GM23338 (cell line): Measurements from ENCODE around the gene KMT2E. TPM values are rescaled to one million over a fixed set of nuclear protein-coding genes. Genes with fewer than 3 reads are reported as not detected.
"Not testable (repeated sequence)": the region's sequence is repeated elsewhere in the genome, so short reads cannot be mapped to it uniquely, and the experiment has no call there.

Source experiments
- ATAC-seq: fragments of 200-7000 bp; cut with Tn5 transposase; 3 replicates; pipeline ENCODE4 v1.9.1; 2020
- DNase-seq: peaks from one replicate; pipeline ENCODE4 v3.0.0-alpha.2; 2015; ENCODE audit warnings: low spot score
- H2AFZ ChIP-seq: fragments of 200-600 bp; sonication (generic); 2 replicates; pipeline ENCODE4 v1.8.0; 2016; ENCODE audit warnings: antibody characterized with exemption, mild to moderate bottlenecking, moderate library complexity
- H3F3A ChIP-seq: fragments of 200-600 bp; sonication (generic); replicated peaks from 2 replicates; pipeline ENCODE4 v1.8.0; 2017; ENCODE audit warnings: antibody characterized with exemption, mixed run types, low read depth
- H3K27ac ChIP-seq: fragments of 200-600 bp; sonication (generic); 2 replicates; pipeline ENCODE4 v1.6.1; 2016; ENCODE audit warnings: low read depth
- H3K27me3 ChIP-seq: fragments of 200-600 bp; sonication (generic); 2 replicates; pipeline ENCODE4 v1.8.0; 2016; ENCODE audit warnings: mild to moderate bottlenecking, mixed run types, moderate library complexity; ENCODE audit not compliant: insufficient read depth
- H3K36me3 ChIP-seq: fragments of 200-600 bp; sonication (generic); 2 replicates; pipeline ENCODE4 v1.8.0; 2016; ENCODE audit warnings: mild to moderate bottlenecking; ENCODE audit not compliant: insufficient read depth
- H3K4me1 ChIP-seq: fragments of 200-600 bp; sonication (generic); 2 replicates; pipeline ENCODE4 v1.8.0; 2016; ENCODE audit warnings: mild to moderate bottlenecking, moderate library complexity; ENCODE audit not compliant: insufficient read depth
- H3K4me2 ChIP-seq: fragments of 200-600 bp; sonication (generic); 2 replicates; pipeline ENCODE4 v1.7.1; 2017; ENCODE audit warnings: mixed run types
- H3K4me3 ChIP-seq: fragments of 200-600 bp; sonication (generic); 2 replicates; pipeline ENCODE4 v1.6.1; 2016; ENCODE audit warnings: mixed run types
- H3K79me2 ChIP-seq: fragments of 200-600 bp; sonication (generic); replicated peaks from 2 replicates; pipeline ENCODE4 v1.8.0; 2017; ENCODE audit warnings: mild to moderate bottlenecking; ENCODE audit not compliant: insufficient read depth
- H3K9me2 ChIP-seq: fragments of 200-600 bp; sonication (generic); 2 replicates; pipeline ENCODE4 v1.8.0; 2017; ENCODE audit not compliant: insufficient read depth
- H4K20me1 ChIP-seq: fragments of 200-600 bp; sonication (generic); replicated peaks from 2 replicates; pipeline ENCODE4 v1.8.0; 2017; ENCODE audit warnings: mild to moderate bottlenecking; ENCODE audit not compliant: insufficient read depth
- H3K27ac Mint-ChIP-seq: 2 replicates; pipeline ENCODE4 v1.8.0; 2020; ENCODE audit warnings: inconsistent platforms, mild to moderate bottlenecking, moderate library complexity, mixed read lengths
- H3K27me3 Mint-ChIP-seq: 3 replicates; pipeline ENCODE4 v1.8.0; 2022; ENCODE audit warnings: low read depth, mild to moderate bottlenecking, moderate library complexity, mixed read lengths, inconsistent platforms; ENCODE audit not compliant: insufficient read depth, poor library complexity
- H3K36me3 Mint-ChIP-seq: 3 replicates; pipeline ENCODE4 v1.8.0; 2021; ENCODE audit warnings: low read depth, mild to moderate bottlenecking, inconsistent platforms, moderate library complexity, mixed read lengths
- H3K4me1 Mint-ChIP-seq: 3 replicates; pipeline ENCODE4 v1.8.0; 2020; ENCODE audit warnings: mild to moderate bottlenecking, inconsistent platforms, mixed read lengths
- H3K4me3 Mint-ChIP-seq: 3 replicates; pipeline ENCODE4 v1.8.0; 2021; ENCODE audit warnings: moderate library complexity, mild to moderate bottlenecking, inconsistent platforms, mixed read lengths
- H3K9me3 Mint-ChIP-seq: 3 replicates; pipeline ENCODE4 v1.8.0; 2020; ENCODE audit warnings: moderate library complexity, mild to moderate bottlenecking, inconsistent platforms, mixed read lengths
- CTCF ChIP-seq, 2 experiments: fragments of 200-600 bp in 1 of 2; sonication (generic) in 1 of 2; conservative IDR thresholded peaks; 2 replicates each; pipeline versions ENCODE4 v1.5.1 to v1.6.1; 2016 to 2017; ENCODE audit warnings: antibody characterized with exemption in 2 of 2, low read depth in 2 of 2, mild to moderate bottlenecking in 2 of 2, moderate library complexity in 1 of 2
- STAT1 ChIP-seq: IDR thresholded peaks from one replicate; pipeline ENCODE4 v1.6.1; 2016; ENCODE audit warnings: antibody characterized with exemption; ENCODE audit not compliant: unreplicated experiment
- ZNF331 ChIP-seq: fragments of 250-450 bp; sonication (Bioruptor Pico); IDR thresholded peaks from 2 replicates; pipeline ENCODE4 v1.5.0; 2020; ENCODE audit warnings: low read depth, mild to moderate bottlenecking, moderate library complexity
- ZNF462 ChIP-seq: fragments of 250-450 bp; sonication (Bioruptor Pico); IDR thresholded peaks from 2 replicates; pipeline ENCODE4 v1.5.0; 2020; ENCODE audit warnings: mild to moderate bottlenecking, moderate library complexity
- polyA plus RNA-seq: library from polyadenylated mRNA; unstranded; fragments of >200 nt; fragmentation: Nextera tagmentation; extraction: Ambion mirVana; gene quantifications from 2 replicates; pipeline ENCODE4 v1.2.1, GENCODE V29; 2016
- total RNA-seq: library from RNA; depleted of rRNA; stranded (reverse); fragments of >200 nt; shearing (Covaris generic); gene quantifications from 2 replicates; pipeline ENCODE4 v1.2.3, GENCODE V29; 2014
- TF ChIP-seq, protein P1 (sequence below): IDR thresholded peaks from 2 replicates; pipeline ENCODE4 v1.6.1; 2016; ENCODE audit warnings: antibody characterized with exemption

Gene KMT2E
- total and polyA plus RNA-seq, 2 experiments from 2014 or later: 50.2 to 70.9 TPM

DNA sequence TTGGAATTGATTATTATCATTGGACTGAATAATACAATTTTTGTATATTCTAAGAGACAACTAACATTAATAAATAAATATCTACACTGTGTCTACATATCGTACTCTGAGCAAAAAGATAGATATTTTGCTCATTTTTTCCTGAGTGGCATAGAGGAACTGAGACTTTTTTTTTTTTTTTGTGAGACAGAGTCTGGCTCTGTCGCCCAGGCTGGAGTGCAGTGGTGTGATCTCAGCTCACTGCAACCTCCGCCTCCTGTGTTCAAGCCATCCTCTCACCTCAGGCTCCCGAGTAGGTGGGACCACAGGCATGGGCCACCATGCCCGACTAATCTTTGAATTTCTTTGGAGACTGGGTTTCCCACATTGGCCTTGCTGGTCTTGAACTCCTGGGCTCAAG is 14.0 kb downstream of the KMT2E start:
- Mint-ChIP-seq H3K4me3 (no peak overlapping the region), H3K27me3 (peaks cover 2% of the 10 kb centered on the region), H3K27ac (no peak overlapping the region), H3K9me3 (no peaks in the 10 kb centered on the region), H3K4me1 (peaks cover 30% of the 10 kb centered on the region), H3K36me3 (0 out of 3 replicates have a peak, but pooled peaks cover 3% of the 10 kb centered on the region)
- DNase-seq (no peak), ATAC-seq (no peak)
- Histone ChIP-seq H3K9me2 (no peaks in the 10 kb centered on the region), H3F3A (0 out of 2 replicates have a peak, but pooled peaks cover 3% of the 10 kb centered on the region), H2AFZ (no peak overlapping the region), H4K20me1 (peaks cover 69% of the 10 kb centered on the region), H3K27me3 (no peaks in the 10 kb centered on the region), H3K36me3 (no peaks in the 10 kb centered on the region), H3K27ac (no peak overlapping the region), H3K4me1 (peaks cover 31% of the 10 kb centered on the region), H3K4me3 (no peak overlapping the region), H3K4me2 (no peak overlapping the region), H3K79me2 (peaks cover 100% of the 10 kb centered on the region)
- TF ChIP-seq CTCF (conservative IDR thresholded peaks at IDR 0.05; ENCODE audit: low read depth in 2 of 2): no peak
- TF ChIP-seq, protein P1, sequence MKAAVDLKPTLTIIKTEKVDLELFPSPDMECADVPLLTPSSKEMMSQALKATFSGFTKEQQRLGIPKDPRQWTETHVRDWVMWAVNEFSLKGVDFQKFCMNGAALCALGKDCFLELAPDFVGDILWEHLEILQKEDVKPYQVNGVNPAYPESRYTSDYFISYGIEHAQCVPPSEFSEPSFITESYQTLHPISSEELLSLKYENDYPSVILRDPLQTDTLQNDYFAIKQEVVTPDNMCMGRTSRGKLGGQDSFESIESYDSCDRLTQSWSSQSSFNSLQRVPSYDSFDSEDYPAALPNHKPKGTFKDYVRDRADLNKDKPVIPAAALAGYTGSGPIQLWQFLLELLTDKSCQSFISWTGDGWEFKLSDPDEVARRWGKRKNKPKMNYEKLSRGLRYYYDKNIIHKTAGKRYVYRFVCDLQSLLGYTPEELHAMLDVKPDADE: no peak
- no peak for TF ChIP-seq STAT1

GRCh38 chr7:105028941-105029340 is 14.9 kb downstream of the KMT2E start:
- not testable (repeated sequence) for H3K36me3 Mint-ChIP-seq, H2AFZ ChIP-seq, H3K9me2 ChIP-seq, H3K27me3 ChIP-seq, H3F3A ChIP-seq, H3K36me3 ChIP-seq, ATAC-seq, H3K4me3 Mint-ChIP-seq, H3K27me3 Mint-ChIP-seq, H3K27ac ChIP-seq, H3K27ac Mint-ChIP-seq, H3K9me3 Mint-ChIP-seq, DNase-seq, H3K4me3 ChIP-seq, H3K4me2 ChIP-seq
- Histone ChIP-seq H4K20me1 (peaks cover 75% of the 10 kb centered on the region), H3K79me2 (peaks cover 100% of the 10 kb centered on the region), H3K4me1 (peaks cover 25% of the 10 kb centered on the region)
- H3K4me1 Mint-ChIP-seq: peaks cover 26% of the 10 kb centered on the region

DNA sequence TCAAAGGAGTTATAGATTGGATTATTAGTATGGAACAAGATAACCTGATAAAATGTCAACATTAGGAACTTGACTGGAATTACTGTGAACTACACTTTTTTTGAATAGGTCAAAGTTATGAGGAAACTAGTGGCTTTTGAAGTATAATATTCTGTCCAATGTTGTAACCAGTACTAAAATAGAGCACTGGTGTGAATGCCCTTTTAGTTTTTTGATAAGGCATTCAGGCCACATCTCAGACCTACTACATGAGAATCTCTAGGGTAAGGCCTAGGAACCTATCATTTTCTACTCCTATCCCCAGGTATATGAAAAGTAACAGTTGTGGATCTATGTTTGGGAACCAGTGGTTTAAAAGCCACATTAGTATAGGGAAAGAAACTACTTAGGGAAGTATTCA is 16.4 kb downstream of the KMT2E start:
- no peak overlapping the region for H3K4me3 Mint-ChIP-seq
- peaks cover 12% of the 10 kb centered on the region for H3K4me1 Mint-ChIP-seq
- H3K4me2 ChIP-seq: no peak overlapping the region
- DNase-seq (no peak), ATAC-seq (no peak)
- peaks cover 11% of the 10 kb centered on the region for H3K4me1 ChIP-seq
- H2AFZ ChIP-seq: no peak overlapping the region
- H3K36me3 Mint-ChIP-seq: 0 out of 3 replicates have a peak, but pooled peaks cover 3% of the 10 kb centered on the region
- H3K9me3 Mint-ChIP-seq: no peaks in the 10 kb centered on the region
- H3K27me3 Mint-ChIP-seq: peaks cover 2% of the 10 kb centered on the region
- no peaks in the 10 kb centered on the region for H3K36me3 ChIP-seq
- H3F3A ChIP-seq: 0 out of 2 replicates have a peak, but pooled peaks cover 3% of the 10 kb centered on the region
- no peak overlapping the region for H3K27ac ChIP-seq
- TF ChIP-seq ZNF462 (CRISPR knock-in tag): no peak
- no peak for TF ChIP-seq ZNF331
- TF ChIP-seq STAT1: no peak
- TF ChIP-seq, protein P1: no peak
- no peaks in the 10 kb centered on the region for H3K9me2 ChIP-seq
- no peak overlapping the region for H3K27ac Mint-ChIP-seq
- H3K79me2 ChIP-seq: peaks cover 100% of the 10 kb centered on the region
- H3K4me3 ChIP-seq: no peak overlapping the region
- no peaks in the 10 kb centered on the region for H3K27me3 ChIP-seq
- peaks cover 77% of the 10 kb centered on the region for H4K20me1 ChIP-seq
